Measurements from ENCODE around the gene PRMT7. TPM values are rescaled to one million over a fixed set of nuclear protein-coding genes. Genes with fewer than 3 reads are reported as not detected.

The PRMT7 gene
- total and polyA plus RNA-seq, 2 of the 8 experiments (the other 6 are each of a cell fraction or from before 2014, with no cell fraction given): 48.2 to 49.3 TPM

- TF ChIP-seq, protein P1, sequence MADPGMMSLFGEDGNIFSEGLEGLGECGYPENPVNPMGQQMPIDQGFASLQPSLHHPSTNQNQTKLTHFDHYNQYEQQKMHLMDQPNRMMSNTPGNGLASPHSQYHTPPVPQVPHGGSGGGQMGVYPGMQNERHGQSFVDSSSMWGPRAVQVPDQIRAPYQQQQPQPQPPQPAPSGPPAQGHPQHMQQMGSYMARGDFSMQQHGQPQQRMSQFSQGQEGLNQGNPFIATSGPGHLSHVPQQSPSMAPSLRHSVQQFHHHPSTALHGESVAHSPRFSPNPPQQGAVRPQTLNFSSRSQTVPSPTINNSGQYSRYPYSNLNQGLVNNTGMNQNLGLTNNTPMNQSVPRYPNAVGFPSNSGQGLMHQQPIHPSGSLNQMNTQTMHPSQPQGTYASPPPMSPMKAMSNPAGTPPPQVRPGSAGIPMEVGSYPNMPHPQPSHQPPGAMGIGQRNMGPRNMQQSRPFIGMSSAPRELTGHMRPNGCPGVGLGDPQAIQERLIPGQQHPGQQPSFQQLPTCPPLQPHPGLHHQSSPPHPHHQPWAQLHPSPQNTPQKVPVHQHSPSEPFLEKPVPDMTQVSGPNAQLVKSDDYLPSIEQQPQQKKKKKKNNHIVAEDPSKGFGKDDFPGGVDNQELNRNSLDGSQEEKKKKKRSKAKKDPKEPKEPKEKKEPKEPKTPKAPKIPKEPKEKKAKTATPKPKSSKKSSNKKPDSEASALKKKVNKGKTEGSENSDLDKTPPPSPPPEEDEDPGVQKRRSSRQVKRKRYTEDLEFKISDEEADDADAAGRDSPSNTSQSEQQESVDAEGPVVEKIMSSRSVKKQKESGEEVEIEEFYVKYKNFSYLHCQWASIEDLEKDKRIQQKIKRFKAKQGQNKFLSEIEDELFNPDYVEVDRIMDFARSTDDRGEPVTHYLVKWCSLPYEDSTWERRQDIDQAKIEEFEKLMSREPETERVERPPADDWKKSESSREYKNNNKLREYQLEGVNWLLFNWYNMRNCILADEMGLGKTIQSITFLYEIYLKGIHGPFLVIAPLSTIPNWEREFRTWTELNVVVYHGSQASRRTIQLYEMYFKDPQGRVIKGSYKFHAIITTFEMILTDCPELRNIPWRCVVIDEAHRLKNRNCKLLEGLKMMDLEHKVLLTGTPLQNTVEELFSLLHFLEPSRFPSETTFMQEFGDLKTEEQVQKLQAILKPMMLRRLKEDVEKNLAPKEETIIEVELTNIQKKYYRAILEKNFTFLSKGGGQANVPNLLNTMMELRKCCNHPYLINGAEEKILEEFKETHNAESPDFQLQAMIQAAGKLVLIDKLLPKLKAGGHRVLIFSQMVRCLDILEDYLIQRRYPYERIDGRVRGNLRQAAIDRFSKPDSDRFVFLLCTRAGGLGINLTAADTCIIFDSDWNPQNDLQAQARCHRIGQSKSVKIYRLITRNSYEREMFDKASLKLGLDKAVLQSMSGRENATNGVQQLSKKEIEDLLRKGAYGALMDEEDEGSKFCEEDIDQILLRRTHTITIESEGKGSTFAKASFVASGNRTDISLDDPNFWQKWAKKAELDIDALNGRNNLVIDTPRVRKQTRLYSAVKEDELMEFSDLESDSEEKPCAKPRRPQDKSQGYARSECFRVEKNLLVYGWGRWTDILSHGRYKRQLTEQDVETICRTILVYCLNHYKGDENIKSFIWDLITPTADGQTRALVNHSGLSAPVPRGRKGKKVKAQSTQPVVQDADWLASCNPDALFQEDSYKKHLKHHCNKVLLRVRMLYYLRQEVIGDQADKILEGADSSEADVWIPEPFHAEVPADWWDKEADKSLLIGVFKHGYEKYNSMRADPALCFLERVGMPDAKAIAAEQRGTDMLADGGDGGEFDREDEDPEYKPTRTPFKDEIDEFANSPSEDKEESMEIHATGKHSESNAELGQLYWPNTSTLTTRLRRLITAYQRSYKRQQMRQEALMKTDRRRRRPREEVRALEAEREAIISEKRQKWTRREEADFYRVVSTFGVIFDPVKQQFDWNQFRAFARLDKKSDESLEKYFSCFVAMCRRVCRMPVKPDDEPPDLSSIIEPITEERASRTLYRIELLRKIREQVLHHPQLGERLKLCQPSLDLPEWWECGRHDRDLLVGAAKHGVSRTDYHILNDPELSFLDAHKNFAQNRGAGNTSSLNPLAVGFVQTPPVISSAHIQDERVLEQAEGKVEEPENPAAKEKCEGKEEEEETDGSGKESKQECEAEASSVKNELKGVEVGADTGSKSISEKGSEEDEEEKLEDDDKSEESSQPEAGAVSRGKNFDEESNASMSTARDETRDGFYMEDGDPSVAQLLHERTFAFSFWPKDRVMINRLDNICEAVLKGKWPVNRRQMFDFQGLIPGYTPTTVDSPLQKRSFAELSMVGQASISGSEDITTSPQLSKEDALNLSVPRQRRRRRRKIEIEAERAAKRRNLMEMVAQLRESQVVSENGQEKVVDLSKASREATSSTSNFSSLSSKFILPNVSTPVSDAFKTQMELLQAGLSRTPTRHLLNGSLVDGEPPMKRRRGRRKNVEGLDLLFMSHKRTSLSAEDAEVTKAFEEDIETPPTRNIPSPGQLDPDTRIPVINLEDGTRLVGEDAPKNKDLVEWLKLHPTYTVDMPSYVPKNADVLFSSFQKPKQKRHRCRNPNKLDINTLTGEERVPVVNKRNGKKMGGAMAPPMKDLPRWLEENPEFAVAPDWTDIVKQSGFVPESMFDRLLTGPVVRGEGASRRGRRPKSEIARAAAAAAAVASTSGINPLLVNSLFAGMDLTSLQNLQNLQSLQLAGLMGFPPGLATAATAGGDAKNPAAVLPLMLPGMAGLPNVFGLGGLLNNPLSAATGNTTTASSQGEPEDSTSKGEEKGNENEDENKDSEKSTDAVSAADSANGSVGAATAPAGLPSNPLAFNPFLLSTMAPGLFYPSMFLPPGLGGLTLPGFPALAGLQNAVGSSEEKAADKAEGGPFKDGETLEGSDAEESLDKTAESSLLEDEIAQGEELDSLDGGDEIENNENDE (IDR thresholded peaks at IDR 0.05; ENCODE audit: insufficient replicate concordance, low read length): no peak
- TF ChIP-seq SP2 (IDR thresholded peaks at IDR 0.05; ENCODE audit: low read length): no peak
- peak; percentile 92 for TF ChIP-seq KDM5A (IDR thresholded peaks at IDR 0.05; ENCODE audit: low read length)
- no peak for TF ChIP-seq POU5F1 (IDR thresholded peaks at IDR 0.05; ENCODE audit: low read depth, low read length)
- TF ChIP-seq CREB1 (IDR thresholded peaks at IDR 0.05): no peak; the same call in 1 of the 2 replicates
- no peak for TF ChIP-seq CBX5 (IDR thresholded peaks at IDR 0.05; ENCODE audit: low read depth, low read length)
- TF ChIP-seq CHD1 (IDR thresholded peaks at IDR 0.05; ENCODE audit: low read depth, low read length): no peak
- no peak; the same call in 1 of the 2 replicates for TF ChIP-seq KDM1A (IDR thresholded peaks at IDR 0.05; ENCODE audit: borderline replicate concordance, low read length)
- TF ChIP-seq POLR2A (IDR thresholded peaks at IDR 0.05; ENCODE audit: control extremely low read depth in 1 of 2, low read depth in 2 of 2, low read length in 2 of 2): peak; percentile 58 to 95
- peak in 1 of 2 experiments; percentile 22; a peak in 1 of 4 replicates for TF ChIP-seq RAD21 (IDR thresholded peaks at IDR 0.05 in 1 of 2, conservative IDR thresholded peaks at IDR 0.05 in 1 of 2; ENCODE audit: low read depth in 2 of 2, low read length in 2 of 2)
Observed at GRCh38 chr16:68310774-68311511, at the start of gene PRMT7, which contains the start of gene SLC7A6OS (continued).
